Lung microvascular endothelial cell (primary cell): ENCODE data around the gene TNFRSF8. TPM values are rescaled to one million over a fixed set of nuclear protein-coding genes. Genes with fewer than 3 reads are reported as not detected.
"Not testable (repeated sequence)": the region's sequence is repeated elsewhere in the genome, so short reads cannot be mapped to it uniquely, and the experiment has no call there.

Experiments
- DNase-seq, 2 donors: peaks; one replicate each; pipeline versions ENCODE4 v3.0.0 to v3.0.0-alpha.2; 2010; ENCODE audit warnings: low read depth in 2 of 2
- total RNA-seq: library from RNA; depleted of rRNA; stranded (reverse); fragments of >200 nt; gene quantifications from 2 replicates; pipeline ENCODE4 v1.2.1, GENCODE V29; 2014

The TNFRSF8 gene
- total RNA-seq: not detected in 2 replicates

GRCh38 chr1:12063141-12064072 is at the start of gene TNFRSF8:
Gene TNFRSF8 (plus strand): TSS chr1:12063303. CDS start chr1:12063599, 296 bp downstream.
- no peak for DNase-seq

- DNase-seq: no peak
These were observed 48.7 kb upstream of the TNFRSF8 start for GRCh38 chr1:12014141-12014991.

GRCh38 chr1:12015001-12015491 is 48.1 kb upstream of the TNFRSF8 start:
- DNase-seq: no peak

- DNase-seq: no peak
These were observed 47.6 kb upstream of the TNFRSF8 start for GRCh38 chr1:12015499-12015898.

- no peak for DNase-seq
These were observed 46.9 kb upstream of the TNFRSF8 start for GRCh38 chr1:12016182-12016581.

GRCh38 chr1:12019858-12020509 is 43.1 kb upstream of the TNFRSF8 start:
- DNase-seq: peak; percentile 18 to 20

GRCh38 chr1:12021616-12022015 is 41.5 kb upstream of the TNFRSF8 start:
- no peak for DNase-seq

GRCh38 chr1:12022036-12022435 is 41.1 kb upstream of the TNFRSF8 start:
- no peak for DNase-seq

GRCh38 chr1:12026586-12026985 is 36.5 kb upstream of the TNFRSF8 start:
- DNase-seq: peak in 1 of 2 donors; percentile 27

- no peak for DNase-seq
These were observed 34.9 kb upstream of the TNFRSF8 start for GRCh38 chr1:12028248-12028647.

- DNase-seq: no peak
These were observed 34.1 kb upstream of the TNFRSF8 start for GRCh38 chr1:12028957-12029511.

GRCh38 chr1:12029720-12030339 is 33.3 kb upstream of the TNFRSF8 start:
- DNase-seq: no peak

GRCh38 chr1:12031039-12031980 is 31.8 kb upstream of the TNFRSF8 start:
- peak; percentile 55 to 66 for DNase-seq

GRCh38 chr1:12032161-12032621 is 30.9 kb upstream of the TNFRSF8 start:
- DNase-seq: no peak

- not testable (repeated sequence) for DNase-seq
These were observed 29.7 kb upstream of the TNFRSF8 start for GRCh38 chr1:12033441-12033840.

- DNase-seq: peak in 1 of 2 donors; percentile 39
These were observed 28.7 kb upstream of the TNFRSF8 start for GRCh38 chr1:12034381-12034801.

- DNase-seq: no peak
These were observed 27.8 kb upstream of the TNFRSF8 start for GRCh38 chr1:12035312-12035711.

- no peak for DNase-seq
These were observed 25.4 kb upstream of the TNFRSF8 start for GRCh38 chr1:12037486-12038355.
